Right lobe of liver (tissue), 4 donors: ENCODE data around the gene TLR9.

Source experiments
- POLR2A ChIP-seq: fragments of 450-650 bp; IDR thresholded peaks from one replicate; pipeline ENCODE4 v1.6.1; 2017; ENCODE audit warnings: antibody characterized with exemption, mild to moderate bottlenecking
- TF ChIP-seq, protein P1 (sequence below), 4 donors: fragments of 200-600 bp in 3 of 4; fragments of 450-650 bp in 1 of 4; IDR thresholded peaks; one replicate each; pipeline versions ENCODE4 v1.5.1 to v1.8.0; 2016 to 2022; ENCODE audit warnings: antibody characterized with exemption in 4 of 4, mild to moderate bottlenecking in 2 of 4
- donor health status: DM: no; HTN: no; CAD: no.
- donor health status: DM: no; HTN: no; CAD: no.
- donor health status: DM: no; HTN: yes; CAD: no.

DNA sequence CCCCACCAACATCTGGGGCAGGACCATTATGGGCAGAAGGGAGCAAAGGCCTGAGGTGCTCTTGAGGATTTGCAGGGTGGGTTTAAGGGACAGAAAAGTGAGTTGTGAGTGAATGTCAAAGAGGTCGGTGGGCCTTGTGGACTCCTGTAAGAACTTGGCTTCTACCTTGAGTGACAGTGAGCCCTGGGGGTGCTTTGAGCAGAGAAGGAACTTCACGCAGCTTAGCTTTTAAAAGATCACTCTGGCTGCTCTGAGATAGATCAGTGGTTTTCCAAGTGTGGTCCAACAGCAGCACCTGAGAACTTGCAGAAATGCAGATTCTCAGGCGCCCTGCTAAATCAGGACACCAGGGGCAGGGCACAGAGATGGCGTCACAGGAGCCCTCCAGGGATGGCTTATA is 42.8 kb downstream of the TLR9 start:
- no peak for TF ChIP-seq POLR2A
- TF ChIP-seq, protein P1, sequence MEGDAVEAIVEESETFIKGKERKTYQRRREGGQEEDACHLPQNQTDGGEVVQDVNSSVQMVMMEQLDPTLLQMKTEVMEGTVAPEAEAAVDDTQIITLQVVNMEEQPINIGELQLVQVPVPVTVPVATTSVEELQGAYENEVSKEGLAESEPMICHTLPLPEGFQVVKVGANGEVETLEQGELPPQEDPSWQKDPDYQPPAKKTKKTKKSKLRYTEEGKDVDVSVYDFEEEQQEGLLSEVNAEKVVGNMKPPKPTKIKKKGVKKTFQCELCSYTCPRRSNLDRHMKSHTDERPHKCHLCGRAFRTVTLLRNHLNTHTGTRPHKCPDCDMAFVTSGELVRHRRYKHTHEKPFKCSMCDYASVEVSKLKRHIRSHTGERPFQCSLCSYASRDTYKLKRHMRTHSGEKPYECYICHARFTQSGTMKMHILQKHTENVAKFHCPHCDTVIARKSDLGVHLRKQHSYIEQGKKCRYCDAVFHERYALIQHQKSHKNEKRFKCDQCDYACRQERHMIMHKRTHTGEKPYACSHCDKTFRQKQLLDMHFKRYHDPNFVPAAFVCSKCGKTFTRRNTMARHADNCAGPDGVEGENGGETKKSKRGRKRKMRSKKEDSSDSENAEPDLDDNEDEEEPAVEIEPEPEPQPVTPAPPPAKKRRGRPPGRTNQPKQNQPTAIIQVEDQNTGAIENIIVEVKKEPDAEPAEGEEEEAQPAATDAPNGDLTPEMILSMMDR (IDR thresholded peaks at IDR 0.05) = no peak
